Skeletal muscle tissue (tissue), 4 donors: ENCODE results near the gene FBXO46. TPM values are rescaled to one million over a fixed set of nuclear protein-coding genes. Genes with fewer than 3 reads are reported as not detected.

Experiments used
- H3K27ac ChIP-seq: one replicate; pipeline ENCODE4 v1.7.0; 2013; ENCODE audit warnings: mild to moderate bottlenecking, low read depth, low read length, inconsistent platforms
- H3K27me3 ChIP-seq, 3 donors: one replicate each; pipeline ENCODE4 v1.7.0; 2013; ENCODE audit warnings: low read length in 3 of 3; ENCODE audit not compliant: control insufficient read depth in 3 of 3, insufficient read depth in 3 of 3
- H3K36me3 ChIP-seq, 3 donors: one replicate each; pipeline ENCODE4 v1.7.0; 2013; ENCODE audit warnings: low read length in 3 of 3; ENCODE audit not compliant: control insufficient read depth in 3 of 3, insufficient read depth in 3 of 3
- H3K4me1 ChIP-seq, 3 donors: one replicate each; pipeline ENCODE4 v1.7.0; 2013; ENCODE audit warnings: low read length in 3 of 3, mild to moderate bottlenecking in 3 of 3; ENCODE audit not compliant: control insufficient read depth in 3 of 3, insufficient read depth in 3 of 3
- H3K4me3 ChIP-seq, 3 donors: one replicate each; pipeline ENCODE4 v1.7.0; 2013; ENCODE audit warnings: low read length in 3 of 3
- H3K9ac ChIP-seq, 3 donors: one replicate each; pipeline ENCODE4 v1.7.0; 2013; ENCODE audit warnings: low read length in 3 of 3, mild to moderate bottlenecking in 3 of 3, moderate library complexity in 2 of 3, low read depth in 1 of 3
- H3K9me3 ChIP-seq, 3 donors: one replicate each; pipeline ENCODE4 v1.7.0; 2013; ENCODE audit warnings: low read length in 3 of 3; ENCODE audit not compliant: control insufficient read depth in 3 of 3
- total RNA-seq: library from RNA; depleted of rRNA; stranded (reverse); fragments of >200 nt; gene quantifications from one replicate; pipeline ENCODE4 v1.2.3, GENCODE V29; 2014
- donor health status: Osteomylitis.

FBXO46 gene
- total RNA-seq, result 5.7 TPM

DNA sequence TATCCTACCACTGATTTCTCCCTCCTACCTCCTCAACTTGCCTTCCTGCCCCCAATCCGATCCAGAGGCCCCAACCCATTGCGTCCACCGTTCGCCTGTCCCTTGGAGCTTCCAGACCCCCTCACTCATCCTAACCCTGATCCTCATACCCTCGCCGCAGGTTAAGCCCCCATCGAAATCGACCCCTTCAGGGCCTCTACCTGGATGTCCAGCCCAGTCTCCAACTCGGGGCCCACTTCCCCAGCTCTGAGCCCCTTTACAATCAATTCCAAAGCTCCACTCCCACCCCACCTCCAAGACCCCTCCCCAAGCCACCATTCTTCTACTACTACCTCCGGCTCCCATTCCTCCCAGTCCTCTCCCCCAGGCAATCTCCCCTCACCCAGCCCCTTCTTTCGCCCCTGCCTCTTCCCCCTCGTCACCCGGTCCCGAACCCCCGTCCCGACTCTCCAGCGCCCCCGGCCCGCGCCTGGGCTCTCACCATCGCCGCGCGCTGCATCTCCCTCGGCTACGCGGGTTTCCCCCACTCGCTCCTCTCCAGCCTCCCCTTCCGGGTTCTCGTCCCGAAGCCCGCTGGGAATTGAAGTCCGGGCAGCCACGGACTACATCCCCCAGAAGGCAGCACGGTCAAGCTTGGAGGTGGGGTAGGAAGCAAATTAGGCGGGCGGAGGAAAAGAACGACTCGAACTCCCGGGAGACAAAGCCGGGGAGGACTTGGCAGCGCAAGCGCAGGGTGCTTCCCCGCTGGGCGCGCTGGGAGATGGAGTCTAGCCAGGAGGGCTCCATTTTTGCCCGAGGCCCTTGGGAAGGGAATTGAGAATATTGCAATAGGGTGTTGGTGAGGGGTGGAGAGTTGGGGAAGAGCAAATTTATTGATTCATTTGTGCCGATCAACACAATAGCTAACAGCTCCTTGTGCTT is at the start of gene FBXO46:
Gene FBXO46, minus strand, starts transcription at position 529 of the 921 bp plus-strand sequence. CDS start 17,401 bp downstream, outside the sequence.
- H3K4me1 ChIP-seq, result peaks cover 11 to 13% (median 13%) of the 10 kb centered on the region in 3 donors
- peak within 1 kb of the TSS; percentile 82 to 93 (median 92) for H3K4me3 ChIP-seq
- no peaks in the 10 kb centered on the region for H3K27me3 ChIP-seq
- H3K36me3 ChIP-seq, result no peaks in the 10 kb centered on the region
- no peaks in the 10 kb centered on the region for H3K9me3 ChIP-seq
- peak within 1 kb of the TSS; percentile 69 for H3K27ac ChIP-seq
- peak within 1 kb of the TSS; percentile 84 to 89 (median 87) for H3K9ac ChIP-seq

- Histone ChIP-seq H3K27me3 (no peaks in the 10 kb centered on the region), H3K9ac (peak overlapping the region in 2 of 3 donors; percentile 86 to 94), H3K4me1 (peaks cover 50 to 53% (median 52%) of the 10 kb centered on the region in 3 donors), H3K27ac (peak overlapping the region; percentile 95), H3K4me3 (peak overlapping the region; percentile 31 to 91 (median 90)), H3K9me3 (no peaks in the 10 kb centered on the region), H3K36me3 (peaks cover 24 to 35% (median 29%) of the 10 kb centered on the region in 3 donors)
Measured at GRCh38 chr19:45780146-45780447, 49.4 kb upstream of the FBXO46 start.

GRCh38 chr19:45779231-45780145 is 48.8 kb upstream of the FBXO46 start:
- H3K9me3 ChIP-seq, result no peaks in the 10 kb centered on the region
- H3K4me1 ChIP-seq, result peaks cover 44 to 47% (median 46%) of the 10 kb centered on the region in 3 donors
- peak overlapping the region; percentile 95 for H3K27ac ChIP-seq
- peaks cover 24 to 39% (median 35%) of the 10 kb centered on the region in 3 donors for H3K36me3 ChIP-seq
- H3K9ac ChIP-seq, result peak overlapping the region in 2 of 3 donors; percentile 86 to 94
- no peaks in the 10 kb centered on the region for H3K27me3 ChIP-seq
- peak overlapping the region; percentile 14 to 91 (median 90) for H3K4me3 ChIP-seq

GRCh38 chr19:45778010-45778661 is 47.4 kb upstream of the FBXO46 start:
- H3K9me3 ChIP-seq, result no peaks in the 10 kb centered on the region
- H3K4me1 ChIP-seq, result peaks cover 31 to 39% (median 33%) of the 10 kb centered on the region in 3 donors
- peaks cover 24 to 45% (median 35%) of the 10 kb centered on the region in 3 donors for H3K36me3 ChIP-seq
- no peak overlapping the region for H3K27ac ChIP-seq
- no peaks in the 10 kb centered on the region for H3K27me3 ChIP-seq
- H3K4me3 ChIP-seq, result no peak overlapping the region
- no peak overlapping the region for H3K9ac ChIP-seq

DNA sequence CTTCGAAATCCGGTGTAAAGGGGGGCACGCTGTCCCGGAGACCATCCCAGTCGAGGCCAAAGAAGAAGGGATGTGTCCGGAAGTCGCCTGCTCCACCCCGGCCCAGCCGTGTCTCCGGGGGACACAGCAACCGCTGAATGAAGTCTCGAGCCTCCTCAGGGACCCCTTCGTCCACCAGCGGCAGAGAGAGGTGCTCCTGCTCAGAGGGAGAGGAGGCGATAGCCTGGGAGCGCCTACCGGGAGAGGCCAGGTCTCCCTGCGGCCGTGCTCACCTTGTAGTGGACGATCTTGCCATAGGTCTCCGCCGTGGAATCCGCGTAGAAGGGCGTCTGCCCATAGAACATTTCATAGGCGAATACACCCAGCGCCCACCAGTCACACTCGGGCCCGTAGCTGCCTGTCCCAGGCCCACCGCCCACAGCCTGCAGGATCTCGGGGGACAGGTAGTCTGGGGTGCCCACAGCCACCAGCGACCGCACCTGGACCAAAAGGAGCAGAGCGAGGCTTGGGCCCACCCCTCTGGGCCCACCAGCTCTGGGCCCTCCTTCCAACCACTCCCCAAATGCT is 46.8 kb upstream of the FBXO46 start:
- Histone ChIP-seq H3K4me3 (no peak overlapping the region), H3K27ac (no peak overlapping the region), H3K27me3 (no peaks in the 10 kb centered on the region), H3K9ac (no peak overlapping the region), H3K9me3 (no peaks in the 10 kb centered on the region), H3K4me1 (peaks cover 26 to 40% (median 29%) of the 10 kb centered on the region in 3 donors), H3K36me3 (peaks cover 24 to 52% (median 41%) of the 10 kb centered on the region in 3 donors)

- no peaks in the 10 kb centered on the region for H3K9me3 ChIP-seq
- no peaks in the 10 kb centered on the region for H3K27me3 ChIP-seq
- no peak overlapping the region for H3K9ac ChIP-seq
- H3K27ac ChIP-seq, result no peak overlapping the region
- peaks cover 14 to 33% (median 15%) of the 10 kb centered on the region in 3 donors for H3K4me1 ChIP-seq
- no peak overlapping the region for H3K4me3 ChIP-seq
- H3K36me3 ChIP-seq, result peaks cover 28 to 53% (median 49%) of the 10 kb centered on the region in 3 donors
Measured at GRCh38 chr19:45774765-45775164, 44.1 kb upstream of the FBXO46 start.

GRCh38 chr19:45773384-45773783 is 42.7 kb upstream of the FBXO46 start:
- Histone ChIP-seq H3K27ac (no peak overlapping the region), H3K27me3 (no peaks in the 10 kb centered on the region), H3K4me3 (no peak overlapping the region), H3K9me3 (no peaks in the 10 kb centered on the region), H3K36me3 (peaks cover 24 to 42% (median 40%) of the 10 kb centered on the region in 3 donors), H3K4me1 (peaks cover 12 to 33% (median 16%) of the 10 kb centered on the region in 3 donors), H3K9ac (peak overlapping the region in 1 of 3 donors; percentile 55)

DNA sequence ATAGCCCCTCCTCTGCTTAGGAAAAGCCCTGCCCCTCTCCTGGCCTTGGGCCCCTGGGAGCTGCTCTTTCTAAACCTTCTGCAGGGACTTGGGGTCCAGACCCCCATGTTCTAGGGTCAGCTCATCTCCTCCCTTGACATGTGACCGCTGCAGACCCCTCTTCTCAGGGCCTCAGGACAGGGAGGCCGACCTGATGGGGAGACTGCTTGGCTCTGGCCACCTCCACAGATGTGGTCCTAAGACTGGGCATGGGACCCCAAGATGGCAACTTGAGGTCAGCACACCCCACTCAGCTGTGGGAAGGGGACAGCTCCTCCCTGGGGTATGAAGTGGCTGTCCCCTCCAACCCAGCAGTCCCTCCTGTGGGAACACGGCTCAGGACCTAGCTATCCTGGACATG is 42.2 kb upstream of the FBXO46 start:
- H3K9ac ChIP-seq, result no peak overlapping the region
- no peak overlapping the region for H3K27ac ChIP-seq
- H3K4me1 ChIP-seq, result peaks cover 12 to 35% (median 16%) of the 10 kb centered on the region in 3 donors
- no peaks in the 10 kb centered on the region for H3K27me3 ChIP-seq
- peaks cover 19 to 37% (median 35%) of the 10 kb centered on the region in 3 donors for H3K36me3 ChIP-seq
- H3K9me3 ChIP-seq, result no peaks in the 10 kb centered on the region
- H3K4me3 ChIP-seq, result no peak overlapping the region
